GM18498 (cell line): Measurements from ENCODE around the gene DUSP10.
A peak's percentile ranks its signal among the peaks of the same experiment; 100 is the strongest.

Experiments
- ATAC-seq: cut with Tn5 transposase; IDR thresholded peaks from one replicate; pipeline ENCODE4 v1.9.1; 2021; ENCODE audit warnings: mild to moderate bottlenecking, moderate library complexity; ENCODE audit not compliant: unreplicated experiment

DUSP10 gene

GRCh38 chr1:221697923-221698425, 43.9 kb downstream of the DUSP10 start:
- ATAC-seq, result no peak

GRCh38 chr1:221696718-221697461, 45.0 kb downstream of the DUSP10 start:
- ATAC-seq, result no peak

- no peak for ATAC-seq
Observed at GRCh38 chr1:221696027-221696426, 45.9 kb downstream of the DUSP10 start.

GRCh38 chr1:221695301-221695700, 46.6 kb downstream of the DUSP10 start:
- no peak for ATAC-seq

GRCh38 chr1:221694109-221694508, 47.8 kb downstream of the DUSP10 start:
- no peak for ATAC-seq

GRCh38 chr1:221693087-221693486, 48.8 kb downstream of the DUSP10 start:
- ATAC-seq, result no peak

GRCh38 chr1:221692643-221693042, 49.2 kb downstream of the DUSP10 start:
- no peak for ATAC-seq

GRCh38 chr1:221691261-221691660, 50.6 kb downstream of the DUSP10 start:
- no peak for ATAC-seq

GRCh38 chr1:221690858-221691257, 51.0 kb downstream of the DUSP10 start:
- no peak for ATAC-seq

GRCh38 chr1:221689138-221689537, 52.8 kb downstream of the DUSP10 start:
- ATAC-seq, result no peak

GRCh38 chr1:221688488-221688843, 53.4 kb downstream of the DUSP10 start:
- no peak for ATAC-seq

GRCh38 chr1:221687836-221688487, 53.9 kb downstream of the DUSP10 start:
- ATAC-seq, result no peak

- no peak for ATAC-seq
Observed at GRCh38 chr1:221683681-221684080, 58.2 kb downstream of the DUSP10 start.

GRCh38 chr1:221680085-221680484, 61.8 kb downstream of the DUSP10 start:
- ATAC-seq, result no peak

- no peak for ATAC-seq
Observed at GRCh38 chr1:221678014-221678413, 63.9 kb downstream of the DUSP10 start.

GRCh38 chr1:221675880-221676800, 65.7 kb downstream of the DUSP10 start:
- no peak for ATAC-seq

GRCh38 chr1:221672965-221673364, 68.9 kb downstream of the DUSP10 start:
- no peak for ATAC-seq

GRCh38 chr1:221672239-221672645, 69.6 kb downstream of the DUSP10 start:
- ATAC-seq, result no peak

- ATAC-seq, result no peak
Observed at GRCh38 chr1:221670081-221670480, 71.8 kb downstream of the DUSP10 start.

- ATAC-seq, result no peak
Observed at GRCh38 chr1:221669441-221669840, 72.4 kb downstream of the DUSP10 start.

GRCh38 chr1:221667504-221667903, 74.4 kb downstream of the DUSP10 start:
- peak; percentile 92 for ATAC-seq
